IMR-90 (cell line): Measurements from ENCODE around the gene NSUN6. TPM values are rescaled to one million over a fixed set of nuclear protein-coding genes. Genes with fewer than 3 reads are reported as not detected.
A peak's percentile ranks its signal among the peaks of the same experiment; 100 is the strongest.

ENCODE experiments used
- ATAC-seq: fragments of 200-7000 bp; cut with Tn5 transposase; 2 replicates; pipeline ENCODE4 v1.9.1; 2020; ENCODE audit warnings: low read depth, mild to moderate bottlenecking, moderate library complexity
- BruUV-seq: library from RNA; stranded (reverse); fragments of 400-500 nt; replicated peaks from 2 replicates; lab custom pipeline; 2021; lab: Mats Ljungman, UMichigan
- CTCF ChIA-PET: fragments of 300-600 bp; formaldehyde crosslinking; extraction: SDS; loops from one replicate; lab custom pipeline; 2021; ENCODE audit warnings: antibody characterized with exemption; lab: Yijun Ruan, JAX
- POLR2A ChIA-PET: fragments of 300-600 bp; sonication (Branson Sonifier 250); formaldehyde crosslinking; loops from one replicate; lab custom pipeline; 2022; ENCODE audit warnings: antibody characterized with exemption; ENCODE audit not compliant: unreplicated experiment; lab: Charles Lee
- DNase-seq: peaks from one replicate; pipeline ENCODE4 v3.0.0; 2013
- H2AFZ ChIP-seq: replicated peaks from 2 replicates; pipeline ENCODE3; 2013; ENCODE audit warnings: low read length, mild to moderate bottlenecking; ENCODE audit not compliant: poor library complexity
- H2AK5ac ChIP-seq: 2 replicates; pipeline ENCODE4 v1.6.1; 2013; ENCODE audit warnings: low read depth, low read length, inconsistent platforms
- H2AK9ac ChIP-seq: replicated peaks from 2 replicates; pipeline ENCODE3; 2013; ENCODE audit warnings: mild to moderate bottlenecking, low read depth, low read length, moderate library complexity; ENCODE audit not compliant: poor library complexity
- H2BK120ac ChIP-seq: 2 replicates; pipeline ENCODE4 v1.6.1; 2013; ENCODE audit warnings: low read depth, low read length, inconsistent platforms
- H2BK15ac ChIP-seq: 3 replicates; pipeline ENCODE4 v1.6.1; 2013; ENCODE audit warnings: low read depth, low read length, inconsistent platforms
- H2BK20ac ChIP-seq: 2 replicates; pipeline ENCODE4 v1.6.1; 2013; ENCODE audit warnings: low read depth, mild to moderate bottlenecking, inconsistent platforms, low read length, moderate library complexity
- H2BK5ac ChIP-seq: 2 replicates; pipeline ENCODE4 v1.6.1; 2013; ENCODE audit warnings: mild to moderate bottlenecking, low read depth, low read length, inconsistent platforms; ENCODE audit not compliant: poor library complexity, severe bottlenecking
- H3K14ac ChIP-seq: replicated peaks from 2 replicates; pipeline ENCODE4 v1.6.1; 2013; ENCODE audit warnings: low read depth, low read length, inconsistent platforms
- H3K18ac ChIP-seq: 2 replicates; pipeline ENCODE4 v1.6.1; 2013; ENCODE audit warnings: low read depth, low read length, control low read depth
- H3K23ac ChIP-seq: 2 replicates; pipeline ENCODE4 v1.6.1; 2013; ENCODE audit warnings: low read depth, low read length, inconsistent platforms
- H3K27ac ChIP-seq: 2 replicates; pipeline ENCODE4 v1.5.1; 2013; ENCODE audit warnings: mild to moderate bottlenecking, control low read depth, low read length; ENCODE audit not compliant: insufficient read depth
- H3K27me3 ChIP-seq: 2 replicates; pipeline ENCODE4 v1.6.1; 2013; ENCODE audit warnings: low read length; ENCODE audit not compliant: control insufficient read depth, insufficient read depth
- H3K36me3 ChIP-seq: 2 replicates; pipeline ENCODE4 v1.6.1; 2013; ENCODE audit warnings: low read length, mixed read lengths; ENCODE audit not compliant: control insufficient read depth, insufficient read depth
- H3K4ac ChIP-seq: 2 replicates; pipeline ENCODE4 v1.6.1; 2013; ENCODE audit warnings: low read depth, low read length, inconsistent platforms
- H3K4me1 ChIP-seq: 2 replicates; pipeline ENCODE4 v1.6.1; 2013; ENCODE audit warnings: low read length, mixed read lengths; ENCODE audit not compliant: control insufficient read depth, insufficient read depth
- H3K4me2 ChIP-seq: 2 replicates; pipeline ENCODE4 v1.6.1; 2013; ENCODE audit warnings: low read depth, mild to moderate bottlenecking, control low read depth, low read length, moderate library complexity
- H3K4me3 ChIP-seq: 2 replicates; pipeline ENCODE4 v1.5.1; 2013; ENCODE audit warnings: low read depth, mild to moderate bottlenecking, control low read depth, low read length, moderate library complexity; ENCODE audit not compliant: insufficient read depth
- H3K56ac ChIP-seq: 2 replicates; pipeline ENCODE4 v1.6.1; 2013; ENCODE audit warnings: low read length, inconsistent platforms; ENCODE audit not compliant: insufficient read depth; ENCODE audit errors: extremely low read depth
- H3K79me1 ChIP-seq, 2 experiments: 2 replicates each; pipeline ENCODE4 v1.6.1; 2013; ENCODE audit warnings: low read length in 2 of 2, inconsistent platforms in 1 of 2, low read depth in 1 of 2
- H3K9ac ChIP-seq: 2 replicates; pipeline ENCODE4 v1.6.1; 2013; ENCODE audit warnings: low read depth, low read length, control low read depth
- H3K9me1 ChIP-seq: 2 replicates; pipeline ENCODE4 v1.6.1; 2013; ENCODE audit warnings: low read length, inconsistent platforms; ENCODE audit not compliant: insufficient read depth
- H3K9me3 ChIP-seq: 2 replicates; pipeline ENCODE4 v1.6.1; 2013; ENCODE audit warnings: low read length; ENCODE audit not compliant: control insufficient read depth, insufficient read depth
- H4K20me1 ChIP-seq: 2 replicates; pipeline ENCODE4 v1.6.1; 2013; ENCODE audit warnings: low read length, inconsistent platforms; ENCODE audit not compliant: insufficient read depth
- H4K5ac ChIP-seq: 2 replicates; pipeline ENCODE4 v1.6.1; 2013; ENCODE audit warnings: mild to moderate bottlenecking, low read depth, low read length, control low read depth
- H4K8ac ChIP-seq, 2 experiments: 2 replicates each; pipeline ENCODE4 v1.6.1; 2013; ENCODE audit warnings: low read depth in 2 of 2, low read length in 2 of 2, control low read depth in 1 of 2, inconsistent platforms in 1 of 2
- H4K91ac ChIP-seq: 2 replicates; pipeline ENCODE4 v1.6.1; 2013; ENCODE audit warnings: low read depth, low read length, inconsistent platforms; ENCODE audit not compliant: insufficient read depth
- CHD1 ChIP-seq: IDR thresholded peaks from 2 replicates; pipeline ENCODE4 v1.6.1; 2012; ENCODE audit warnings: low read depth, low read length, improper control_type of control experiment
- FOS ChIP-seq: fragments of 150-350 bp; IDR thresholded peaks from 2 replicates; pipeline ENCODE4 v1.6.1; 2016; ENCODE audit warnings: low read depth, low read length
- MAFK ChIP-seq: IDR thresholded peaks from 2 replicates; pipeline ENCODE4 v1.6.1; 2012; ENCODE audit warnings: low read depth, low read length, improper control_type of control experiment
- MAZ ChIP-seq: IDR thresholded peaks from 2 replicates; pipeline ENCODE4 v1.6.1; 2012; ENCODE audit warnings: low read depth, mild to moderate bottlenecking, low read length, improper control_type of control experiment, moderate library complexity, borderline replicate concordance
- MXI1 ChIP-seq: IDR thresholded peaks from 2 replicates; pipeline ENCODE4 v1.6.1; 2012; ENCODE audit warnings: low read depth, mild to moderate bottlenecking, low read length, moderate library complexity, borderline replicate concordance
- NFE2L2 ChIP-seq: fragments of 150-350 bp; IDR thresholded peaks from 2 replicates; pipeline ENCODE4 v1.6.1; 2016; ENCODE audit warnings: low read depth, mild to moderate bottlenecking, low read length
- POLR2A ChIP-seq: IDR thresholded peaks from 2 replicates; pipeline ENCODE4 v1.6.1; 2012; ENCODE audit warnings: mild to moderate bottlenecking, low read depth, low read length
- RCOR1 ChIP-seq: IDR thresholded peaks from 2 replicates; pipeline ENCODE4 v1.6.1; 2012; ENCODE audit warnings: mild to moderate bottlenecking, low read length, improper control_type of control experiment; ENCODE audit not compliant: insufficient replicate concordance
- WGBS, 2 experiments: methylation state at CpG; one replicate each; pipeline versions ENCODE4 v1.1.5 to v1.1.7; 2013; ENCODE audit warnings: missing lambda C conversion rate in 2 of 2; ENCODE audit not compliant: insufficient read length in 1 of 2; ENCODE audit errors: extremely low coverage in 2 of 2; 5-methylcytosine and 5-hydroxymethylcytosine counted together
- dilution Hi-C: fragments of 300-500 bp; cut with HindIII; formaldehyde crosslinking; loops from one replicate; pipeline ENCODE4 v1.14.3; 2018; ENCODE audit warnings: low sequenced_read_pairs; ENCODE audit not compliant: unreplicated experiment
- in situ Hi-C: fragments of 300-500 bp; cut with MboI; formaldehyde crosslinking; loops from 3 replicates; pipeline ENCODE4 v1.14.3; 2019; ENCODE audit warnings: low sequenced_read_pairs, inconsistent platforms, mixed read lengths
- intact Hi-C: fragments of 100-400 bp; cut with micrococcal nuclease; formaldehyde crosslinking; loops from 2 replicates; pipeline ENCODE4 v1.10.0; 2022
- polyA plus RNA-seq, 3 experiments: library from polyadenylated mRNA; depleted of rRNA; stranded (reverse); fragments of >200 nt; gene quantifications; 2 replicates each; pipeline ENCODE4 v1.2.3, GENCODE V29; 2012; ENCODE audit warnings: low replicate concordance in 1 of 3
- total RNA-seq: library from RNA; depleted of rRNA; stranded (reverse); fragments of >200 nt; gene quantifications from 2 replicates; pipeline ENCODE4 v1.2.3, GENCODE V29; 2012

Gene NSUN6
- total and polyA plus RNA-seq, 2 of the 4 experiments (the other 2 are of a cell fraction): 4.6 to 11.5 TPM

DNA sequence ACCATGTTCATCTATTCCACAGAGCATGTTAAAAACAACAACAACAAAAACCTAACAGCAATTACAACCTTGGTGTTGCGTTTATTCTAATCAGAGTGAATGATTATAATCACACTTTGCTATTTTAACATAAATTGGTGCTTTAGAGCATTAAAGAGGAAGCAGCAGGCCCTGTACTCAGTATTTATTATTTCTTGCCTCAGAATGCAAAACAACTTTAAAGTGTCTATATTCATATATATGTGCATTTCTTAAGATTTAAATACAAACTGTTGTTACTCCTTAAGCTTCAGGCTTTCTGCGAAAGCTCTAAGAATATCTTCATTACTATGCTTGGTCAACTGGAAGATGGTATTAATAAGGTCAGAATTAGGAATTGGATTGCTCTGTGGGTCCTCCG lies 29.4 kb upstream of the NSUN6 start:
- Histone ChIP-seq H3K9ac (no peak overlapping the region), H3K9me3 (no peaks in the 10 kb centered on the region), H2AFZ (no peak overlapping the region), H3K4me3 (no peak overlapping the region), H4K20me1 (no peaks in the 10 kb centered on the region), H2BK5ac (peak overlapping the region; percentile 13), H4K8ac (no peak overlapping the region; a peak in 1 of 4 replicates), H3K4me2 (no peak overlapping the region), H3K79me1 (peaks cover 0 to 4% of the 10 kb centered on the region in 2 experiments; a peak in 3 of 4 replicates), H3K4me1 (peaks cover 14% of the 10 kb centered on the region), H2BK120ac (0 out of 2 replicates have a peak overlapping the region, but pooled peaks have one; percentile 20), H4K91ac (no peak overlapping the region), H3K18ac (peak overlapping the region; percentile 43; the same call in 1 of the 2 replicates), H3K27me3 (no peaks in the 10 kb centered on the region), H2BK15ac (no peak overlapping the region), H4K5ac (peak overlapping the region; percentile 53; the same call in 1 of the 2 replicates), H3K36me3 (peaks cover 10% of the 10 kb centered on the region), H3K4ac (no peak overlapping the region), H3K9me1 (no peaks in the 10 kb centered on the region), H2AK9ac (no peak overlapping the region), H2BK20ac (no peak overlapping the region), H3K56ac (no peak overlapping the region), H3K27ac (no peak overlapping the region), H3K14ac (no peak overlapping the region), H3K23ac (no peak overlapping the region), H2AK5ac (no peak overlapping the region)
- no peak for ATAC-seq
- WGBS, 2 experiments: no CpG with 5 or more reads among the region's 3 CpGs
- DNase-seq: no peak
- no TSS peak for BruUV-seq
- CTCF ChIA-PET: no interaction called here
- in situ Hi-C loops: loop anchor here (10.0 to 25.0 kb wide), 2 partner anchors 954 to 1107 kb away; no protein-coding TSS in a partner anchor
- POLR2A ChIA-PET: no interaction called here
- TF ChIP-seq RCOR1 (no peak), MXI1 (no peak), FOS (no peak), MAZ (no peak), CHD1 (no peak), NFE2L2 (no peak), POLR2A (no peak), MAFK (no peak)
- dilution Hi-C loops: no loop called here
- intact Hi-C loops: loop anchor here (2.0 kb wide), 1 partner anchor 14 kb away; no protein-coding TSS in a partner anchor
